A673 (cell line): ENCODE data around the gene CPPED1. TPM values are rescaled to one million over a fixed set of nuclear protein-coding genes. Genes with fewer than 3 reads are reported as not detected.

Experiments used
- BruUV-seq: library from RNA; stranded (reverse); fragments of 400-500 nt; replicated peaks from 2 replicates; lab custom pipeline; 2021; lab: Mats Ljungman, UMichigan
- CTCF ChIA-PET: fragments of 300-600 bp; sonication (Branson Sonifier 250); formaldehyde crosslinking; loops from one replicate; lab custom pipeline; 2022; ENCODE audit warnings: antibody characterized with exemption; lab: Charles Lee
- POLR2A ChIA-PET: fragments of 300-600 bp; sonication (Branson Sonifier 250); formaldehyde crosslinking; loops from one replicate; lab custom pipeline; 2022; ENCODE audit warnings: antibody characterized with exemption; ENCODE audit not compliant: low non-redundant PET; lab: Charles Lee
- DNase-seq: peaks from one replicate; pipeline ENCODE4 v3.0.0-alpha.2; 2015; ENCODE audit warnings: low spot score
- H3K27ac ChIP-seq: fragments of 200-600 bp; sonication (generic); 2 replicates; pipeline ENCODE4 v1.5.1; 2016; ENCODE audit warnings: mixed run types, low read depth, mild to moderate bottlenecking, mixed read lengths, antibody characterized with exemption, low read length; ENCODE audit not compliant: poor library complexity, severe bottlenecking
- H3K27me3 ChIP-seq: fragments of 200-600 bp; sonication (generic); replicated peaks from 2 replicates; pipeline ENCODE4 v1.6.1; 2017; ENCODE audit warnings: mixed run types, low read depth, mild to moderate bottlenecking, mixed read lengths, antibody characterized with exemption, low read length; ENCODE audit not compliant: insufficient read depth, poor library complexity
- H3K36me3 ChIP-seq: fragments of 200-600 bp; sonication (generic); 2 replicates; pipeline ENCODE4 v1.6.1; 2016; ENCODE audit warnings: mixed run types, mild to moderate bottlenecking, mixed read lengths, antibody characterized with exemption, low read length; ENCODE audit not compliant: insufficient read depth, poor library complexity, severe bottlenecking
- H3K4me1 ChIP-seq: fragments of 200-600 bp; sonication (generic); 2 replicates; pipeline ENCODE4 v1.6.1; 2017; ENCODE audit warnings: mixed run types, mild to moderate bottlenecking, mixed read lengths, antibody characterized with exemption, low read length; ENCODE audit not compliant: insufficient read depth, poor library complexity, severe bottlenecking
- H3K4me3 ChIP-seq: fragments of 200-600 bp; sonication (generic); 2 replicates; pipeline ENCODE4 v1.5.1; 2016; ENCODE audit warnings: low read depth, mixed run types, mild to moderate bottlenecking, mixed read lengths, low read length; ENCODE audit not compliant: poor library complexity, severe bottlenecking
- H3K9me3 ChIP-seq: fragments of 200-600 bp; sonication (generic); 2 replicates; pipeline ENCODE4 v1.6.1; 2016; ENCODE audit warnings: mixed run types, low read depth, mild to moderate bottlenecking, mixed read lengths, antibody characterized with exemption, low read length; ENCODE audit not compliant: poor library complexity, severe bottlenecking
- EZH2 ChIP-seq: fragments of 200-600 bp; sonication (generic); IDR thresholded peaks from 2 replicates; pipeline ENCODE4 v1.6.1; 2017; ENCODE audit warnings: borderline replicate concordance, low read depth, mild to moderate bottlenecking, mixed read lengths, antibody characterized with exemption, low read length; ENCODE audit not compliant: poor library complexity, severe bottlenecking
- intact Hi-C: fragments of 100-400 bp; cut with micrococcal nuclease; formaldehyde crosslinking; loops from one replicate; pipeline ENCODE4 v1.10.0; 2022; ENCODE audit not compliant: unreplicated experiment
- total RNA-seq: library from RNA; stranded (reverse); gene quantifications from 2 replicates; pipeline ENCODE4 v1.2.3, GENCODE V29; 2021
- TF ChIP-seq, protein P1 (sequence below): fragments of 300-800, 200-600 bp; sonication (generic); conservative IDR thresholded peaks from 2 replicates; pipeline ENCODE4 v1.5.1; 2017; ENCODE audit warnings: low read depth, mild to moderate bottlenecking, antibody characterized with exemption, low read length, moderate library complexity, mixed read lengths

Gene CPPED1
- total RNA-seq, 1 experiment from 2014 or later, result 0.90 TPM

DNA sequence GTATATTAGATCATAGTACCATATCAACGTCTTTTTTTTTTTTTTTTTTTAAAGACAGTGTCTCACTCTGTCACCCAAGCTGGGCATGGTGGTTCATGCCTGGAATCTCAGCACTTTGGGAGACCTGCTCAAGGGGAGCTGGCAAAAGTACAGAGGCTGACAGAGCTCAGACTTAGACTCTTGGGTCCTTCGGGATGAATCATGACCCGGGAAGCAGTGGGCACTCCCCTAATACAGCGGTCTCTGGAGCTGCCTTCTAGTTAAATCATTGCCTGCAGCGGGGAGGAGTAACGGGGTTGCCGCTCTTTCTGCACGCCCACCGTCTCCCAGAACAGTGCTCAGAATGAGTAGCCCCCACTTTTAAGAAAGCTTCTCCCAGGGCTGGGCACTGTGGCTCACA lies 174.4 kb downstream of the CPPED1 start:
- CTCF ChIA-PET, result no interaction called here
- no TSS peak for BruUV-seq

DNA sequence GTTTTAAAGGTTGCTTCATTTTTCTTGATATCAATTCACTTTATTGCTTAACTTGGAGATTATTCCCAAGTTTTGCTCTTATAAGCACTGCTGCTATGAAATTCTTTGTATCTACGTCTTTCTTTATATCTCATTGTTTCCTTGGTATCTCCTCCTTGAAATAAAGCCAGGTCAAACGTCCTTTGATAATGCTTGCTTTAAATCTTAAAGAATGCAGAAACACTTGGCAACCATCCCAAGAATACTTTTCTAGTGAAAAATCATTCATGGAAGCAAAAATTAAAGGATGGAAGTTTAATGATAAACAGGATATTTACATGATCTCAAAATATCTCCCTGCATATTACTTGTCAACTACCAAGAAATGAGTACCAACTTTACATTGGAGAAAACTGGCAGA lies 175.2 kb downstream of the CPPED1 start:
- H3K4me3 ChIP-seq, result no peak overlapping the region
- no peak for DNase-seq
- no peaks in the 10 kb centered on the region for H3K27me3 ChIP-seq
- no peaks in the 10 kb centered on the region for H3K36me3 ChIP-seq
- no peaks in the 10 kb centered on the region for H3K9me3 ChIP-seq
- H3K27ac ChIP-seq, result no peak overlapping the region
- BruUV-seq, result no TSS peak
- TF ChIP-seq EZH2, result no peak
- TF ChIP-seq, protein P1, sequence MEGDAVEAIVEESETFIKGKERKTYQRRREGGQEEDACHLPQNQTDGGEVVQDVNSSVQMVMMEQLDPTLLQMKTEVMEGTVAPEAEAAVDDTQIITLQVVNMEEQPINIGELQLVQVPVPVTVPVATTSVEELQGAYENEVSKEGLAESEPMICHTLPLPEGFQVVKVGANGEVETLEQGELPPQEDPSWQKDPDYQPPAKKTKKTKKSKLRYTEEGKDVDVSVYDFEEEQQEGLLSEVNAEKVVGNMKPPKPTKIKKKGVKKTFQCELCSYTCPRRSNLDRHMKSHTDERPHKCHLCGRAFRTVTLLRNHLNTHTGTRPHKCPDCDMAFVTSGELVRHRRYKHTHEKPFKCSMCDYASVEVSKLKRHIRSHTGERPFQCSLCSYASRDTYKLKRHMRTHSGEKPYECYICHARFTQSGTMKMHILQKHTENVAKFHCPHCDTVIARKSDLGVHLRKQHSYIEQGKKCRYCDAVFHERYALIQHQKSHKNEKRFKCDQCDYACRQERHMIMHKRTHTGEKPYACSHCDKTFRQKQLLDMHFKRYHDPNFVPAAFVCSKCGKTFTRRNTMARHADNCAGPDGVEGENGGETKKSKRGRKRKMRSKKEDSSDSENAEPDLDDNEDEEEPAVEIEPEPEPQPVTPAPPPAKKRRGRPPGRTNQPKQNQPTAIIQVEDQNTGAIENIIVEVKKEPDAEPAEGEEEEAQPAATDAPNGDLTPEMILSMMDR, result no peak
- intact Hi-C loops, result no loop called here
- no peaks in the 10 kb centered on the region for H3K4me1 ChIP-seq
- ChIA-PET POLR2A (no interaction called here), CTCF (no interaction called here)

More for the DNA sequence above, 174.4 kb downstream of the CPPED1 start:
- Histone ChIP-seq H3K27ac (no peak overlapping the region), H3K4me1 (no peaks in the 10 kb centered on the region), H3K36me3 (no peaks in the 10 kb centered on the region), H3K9me3 (no peaks in the 10 kb centered on the region), H3K4me3 (no peak overlapping the region), H3K27me3 (no peaks in the 10 kb centered on the region)
- intact Hi-C loops, result no loop called here
- no peak for DNase-seq
- POLR2A ChIA-PET, result no interaction called here
- TF ChIP-seq, protein P1, result no peak
- TF ChIP-seq EZH2, result no peak

DNA sequence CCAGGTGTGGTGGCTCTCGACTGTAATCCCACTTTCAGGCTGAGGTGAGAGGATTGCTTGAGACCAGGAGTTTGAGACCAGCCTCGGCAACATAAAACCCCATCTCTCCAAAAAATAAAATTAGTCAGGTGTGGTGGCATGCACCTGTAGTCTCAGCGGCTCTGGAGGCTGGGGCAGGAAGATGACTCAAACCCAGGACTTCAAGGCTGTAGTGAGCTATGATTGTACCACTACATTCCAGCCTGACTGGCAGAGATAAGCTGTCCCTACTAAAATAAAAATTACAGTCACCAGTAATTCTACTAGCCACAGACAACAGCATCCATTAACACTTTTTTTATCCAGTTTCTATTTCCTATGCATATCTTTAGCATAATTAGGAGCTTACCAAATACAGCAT lies 176.3 kb downstream of the CPPED1 start:
- ChIA-PET CTCF (no interaction called here), POLR2A (no interaction called here)
- Histone ChIP-seq H3K27ac (no peak overlapping the region), H3K4me1 (no peaks in the 10 kb centered on the region), H3K4me3 (no peak overlapping the region), H3K27me3 (no peaks in the 10 kb centered on the region), H3K36me3 (no peaks in the 10 kb centered on the region), H3K9me3 (no peaks in the 10 kb centered on the region)
- DNase-seq, result no peak
- no TSS peak for BruUV-seq
- TF ChIP-seq, protein P1, result no peak
- TF ChIP-seq EZH2, result no peak
- intact Hi-C loops, result no loop called here
